AG10803 (cell line): ENCODE measurements around the gene PDLIM1.
"Not testable (repeated sequence)": the region's sequence is repeated elsewhere in the genome, so short reads cannot be mapped to it uniquely, and the experiment has no call there.

Experiments
- DNase-seq: peaks from one replicate; pipeline ENCODE4 v3.0.0; 2010; ENCODE audit warnings: low read depth
- H3K4me3 ChIP-seq: 2 replicates; pipeline ENCODE4 v1.5.1; 2011; ENCODE audit warnings: mild to moderate bottlenecking, low read length, control low read depth
- TF ChIP-seq, protein P1 (sequence below): conservative IDR thresholded peaks from 2 replicates; pipeline ENCODE4 v1.5.1; 2011; ENCODE audit warnings: mild to moderate bottlenecking, low read length, control low read depth, inconsistent platforms

PDLIM1 gene

DNA sequence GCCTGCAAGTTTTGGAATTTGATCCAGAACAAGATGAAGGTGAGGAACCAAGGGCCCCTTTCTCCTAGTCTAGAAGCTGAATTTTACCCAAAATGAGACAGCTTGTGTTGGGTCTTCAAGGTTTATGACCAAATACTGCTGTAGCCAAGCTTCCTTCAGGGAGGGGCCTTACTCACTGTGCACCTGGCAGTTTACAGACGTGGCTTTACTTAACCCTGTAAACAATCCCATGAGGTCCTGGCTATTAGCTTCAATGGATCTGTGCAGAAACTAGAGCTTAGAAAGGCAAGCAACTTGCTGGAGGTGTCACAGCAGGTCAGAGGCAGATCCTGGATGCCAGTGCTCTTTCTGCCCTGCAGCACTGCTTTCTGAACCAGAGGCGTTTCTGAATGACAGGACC, 46.7 kb downstream of the PDLIM1 start:
- TF ChIP-seq, protein P1, sequence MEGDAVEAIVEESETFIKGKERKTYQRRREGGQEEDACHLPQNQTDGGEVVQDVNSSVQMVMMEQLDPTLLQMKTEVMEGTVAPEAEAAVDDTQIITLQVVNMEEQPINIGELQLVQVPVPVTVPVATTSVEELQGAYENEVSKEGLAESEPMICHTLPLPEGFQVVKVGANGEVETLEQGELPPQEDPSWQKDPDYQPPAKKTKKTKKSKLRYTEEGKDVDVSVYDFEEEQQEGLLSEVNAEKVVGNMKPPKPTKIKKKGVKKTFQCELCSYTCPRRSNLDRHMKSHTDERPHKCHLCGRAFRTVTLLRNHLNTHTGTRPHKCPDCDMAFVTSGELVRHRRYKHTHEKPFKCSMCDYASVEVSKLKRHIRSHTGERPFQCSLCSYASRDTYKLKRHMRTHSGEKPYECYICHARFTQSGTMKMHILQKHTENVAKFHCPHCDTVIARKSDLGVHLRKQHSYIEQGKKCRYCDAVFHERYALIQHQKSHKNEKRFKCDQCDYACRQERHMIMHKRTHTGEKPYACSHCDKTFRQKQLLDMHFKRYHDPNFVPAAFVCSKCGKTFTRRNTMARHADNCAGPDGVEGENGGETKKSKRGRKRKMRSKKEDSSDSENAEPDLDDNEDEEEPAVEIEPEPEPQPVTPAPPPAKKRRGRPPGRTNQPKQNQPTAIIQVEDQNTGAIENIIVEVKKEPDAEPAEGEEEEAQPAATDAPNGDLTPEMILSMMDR, result no peak
- no peak overlapping the region for H3K4me3 ChIP-seq
- no peak for DNase-seq

DNA sequence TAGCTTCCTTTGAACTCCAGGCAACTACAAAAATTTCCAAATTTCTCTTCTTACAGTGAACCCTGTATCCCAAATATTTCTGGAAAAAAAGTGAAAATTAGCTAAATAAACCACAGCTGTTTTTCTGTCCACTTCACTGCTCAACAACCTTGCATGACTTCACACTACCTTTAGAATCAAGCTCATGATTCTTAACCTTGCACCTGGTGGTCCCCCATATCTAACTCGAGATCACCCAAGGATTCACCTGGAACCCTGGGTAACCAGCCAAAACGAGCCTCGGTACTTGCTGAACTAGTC, 47.5 kb downstream of the PDLIM1 start:
- no peak for DNase-seq
- TF ChIP-seq, protein P1, result no peak
- no peak overlapping the region for H3K4me3 ChIP-seq

DNA sequence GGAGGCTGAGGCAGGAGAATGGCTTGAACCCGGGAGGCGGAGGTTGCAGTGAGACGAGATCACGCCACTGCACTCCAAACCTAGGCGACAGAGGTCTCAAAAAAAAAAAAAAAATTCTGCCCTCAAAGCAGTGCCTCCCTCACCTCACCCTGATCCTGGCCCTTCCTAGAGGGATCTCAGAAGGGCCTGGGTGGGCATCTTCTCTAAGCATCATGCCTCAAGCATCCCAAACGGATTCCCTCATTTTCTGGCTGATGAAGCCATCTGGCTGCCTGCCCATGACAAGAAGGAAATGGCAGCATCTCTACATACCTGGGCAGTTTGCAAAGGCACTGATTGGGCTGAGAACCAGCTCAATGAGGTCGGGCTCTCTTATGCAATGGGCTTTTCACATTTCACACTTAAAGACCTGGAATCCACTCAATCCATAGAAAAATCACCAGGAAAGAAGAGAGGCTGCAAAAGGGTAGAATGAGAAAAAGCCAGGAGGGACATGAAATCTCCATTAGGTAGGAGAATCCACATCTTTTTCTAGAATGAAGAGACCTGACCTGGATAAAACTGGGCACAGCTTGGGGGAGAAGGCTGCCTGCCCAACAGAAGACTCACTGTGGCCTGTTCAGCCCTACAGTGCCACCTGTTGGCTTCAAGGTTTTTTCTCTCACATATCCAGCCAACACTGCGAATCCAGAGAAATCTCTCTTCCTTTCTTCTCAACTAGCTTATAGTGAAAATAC, 48.1 kb downstream of the PDLIM1 start:
- H3K4me3 ChIP-seq, result no peak overlapping the region
- TF ChIP-seq, protein P1, result peak; percentile 87
- DNase-seq, result peak; percentile 68

DNA sequence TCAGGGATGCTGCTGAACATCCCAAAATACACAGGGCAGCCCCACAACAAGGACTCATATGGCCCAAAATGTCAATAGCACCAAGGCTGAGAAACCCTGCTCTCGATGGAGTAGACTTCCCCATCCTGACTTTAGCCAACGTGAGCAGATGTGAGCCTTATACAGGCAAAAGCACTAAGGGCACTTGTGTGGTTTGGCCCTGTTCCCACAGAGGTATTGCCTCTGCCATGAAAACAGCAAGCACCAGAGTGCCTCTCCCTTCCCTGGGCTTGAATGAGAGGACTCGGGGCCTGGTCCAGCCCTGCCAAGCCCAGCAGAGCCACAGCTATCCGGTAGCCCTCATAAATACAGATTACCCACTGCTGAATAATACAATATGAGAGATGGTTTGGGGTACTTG, 49.3 kb downstream of the PDLIM1 start:
- no peak for DNase-seq
- TF ChIP-seq, protein P1, result no peak

DNA sequence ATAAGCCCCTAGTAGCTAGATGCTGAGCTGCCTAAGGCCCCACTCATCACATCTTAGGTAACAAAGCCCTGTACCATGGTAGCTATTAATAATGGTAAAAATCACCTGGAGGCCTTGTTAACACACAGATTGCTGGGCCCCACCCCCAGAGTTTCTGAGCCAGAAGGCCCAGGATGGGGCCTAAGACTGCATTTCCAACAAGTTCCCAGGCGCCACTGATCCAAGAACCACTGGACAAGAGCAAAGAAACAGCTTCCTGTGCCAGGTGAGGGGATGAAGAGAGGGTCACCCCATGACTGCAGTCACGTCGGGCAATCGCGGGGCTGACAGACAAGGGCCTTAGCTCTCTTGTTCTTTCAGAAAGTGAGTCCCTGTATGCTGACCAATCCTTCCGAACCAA, 50.0 kb downstream of the PDLIM1 start:
- DNase-seq, result no peak
- no peak overlapping the region for H3K4me3 ChIP-seq
- TF ChIP-seq, protein P1, result no peak

More for the DNA sequence above, 49.3 kb downstream of the PDLIM1 start:
- no peak overlapping the region for H3K4me3 ChIP-seq

DNA sequence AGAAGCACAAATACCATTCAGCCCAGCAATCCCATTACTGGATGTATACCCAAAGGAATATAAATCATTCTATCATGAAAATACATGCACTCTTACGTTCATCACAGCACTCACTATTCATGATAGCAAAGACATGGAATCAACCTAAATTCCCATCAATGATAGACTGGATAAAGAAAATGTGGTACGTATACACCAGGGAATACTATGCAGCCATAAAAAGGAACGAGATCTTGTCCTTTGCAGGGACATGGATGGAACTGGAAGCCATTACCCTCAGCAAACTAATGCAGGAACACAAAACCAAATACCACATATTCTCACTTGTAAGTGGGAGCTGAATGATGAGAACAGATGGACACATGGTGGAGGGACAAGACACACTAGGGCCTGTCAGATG, 50.7 kb downstream of the PDLIM1 start:
- not testable (repeated sequence) for H3K4me3 ChIP-seq

DNA sequence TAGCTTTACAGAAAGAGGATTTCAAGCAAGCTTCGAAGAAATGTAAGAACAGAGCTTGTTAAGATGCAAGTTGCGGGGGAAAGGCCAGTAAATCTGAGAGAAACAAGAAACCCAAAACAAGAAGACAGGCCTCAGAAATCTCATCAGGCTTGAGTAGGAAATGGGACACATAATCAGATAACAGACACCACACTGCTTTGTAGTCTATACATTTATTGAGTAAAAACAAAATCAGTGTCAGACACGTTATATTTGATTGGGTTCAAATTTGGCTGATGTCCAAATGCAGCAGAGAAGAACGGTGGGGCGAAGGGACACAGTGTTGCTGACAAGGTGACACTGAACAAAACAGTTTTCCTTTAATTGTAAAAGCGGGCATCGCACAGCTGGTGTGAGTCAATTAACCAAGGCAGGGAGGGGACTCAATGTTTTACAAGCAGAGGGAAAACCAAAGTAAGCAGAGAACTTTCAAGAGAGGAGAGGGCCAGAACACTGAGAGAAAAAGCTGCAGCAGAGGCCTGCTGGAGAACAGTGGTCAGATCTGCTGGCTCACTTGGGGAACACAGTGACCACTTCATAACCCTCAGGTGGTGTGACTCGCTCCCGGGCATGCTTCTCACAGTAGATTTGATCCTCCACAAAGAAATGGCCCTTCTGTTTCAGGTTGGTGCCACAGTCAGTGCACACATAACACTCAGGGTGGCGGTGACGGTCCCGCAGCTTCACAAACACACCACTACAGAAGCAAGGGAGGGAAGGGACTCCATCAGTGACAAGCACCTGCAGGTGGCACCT, 53.2 kb downstream of the PDLIM1 start:
- H3K4me3 ChIP-seq, result no peak overlapping the region
- TF ChIP-seq, protein P1, result no peak
- DNase-seq, result no peak

More for the DNA sequence above, 50.7 kb downstream of the PDLIM1 start:
- not testable (repeated sequence) for DNase-seq
